A673 (cell line): Measurements from ENCODE around the gene PLEKHF1. TPM values are rescaled to one million over a fixed set of nuclear protein-coding genes. Genes with fewer than 3 reads are reported as not detected.
"Not testable (repeated sequence)": the region's sequence is repeated elsewhere in the genome, so short reads cannot be mapped to it uniquely, and the experiment has no call there.

Source experiments
- BruUV-seq: library from RNA; stranded (reverse); fragments of 400-500 nt; replicated peaks from 2 replicates; lab custom pipeline; 2021; lab: Mats Ljungman, UMichigan
- CTCF ChIA-PET: fragments of 300-600 bp; sonication (Branson Sonifier 250); formaldehyde crosslinking; loops from one replicate; lab custom pipeline; 2022; ENCODE audit warnings: antibody characterized with exemption; lab: Charles Lee
- POLR2A ChIA-PET: fragments of 300-600 bp; sonication (Branson Sonifier 250); formaldehyde crosslinking; loops from one replicate; lab custom pipeline; 2022; ENCODE audit warnings: antibody characterized with exemption; ENCODE audit not compliant: low non-redundant PET; lab: Charles Lee
- DNase-seq: peaks from one replicate; pipeline ENCODE4 v3.0.0-alpha.2; 2015; ENCODE audit warnings: low spot score
- H3K27ac ChIP-seq: fragments of 200-600 bp; sonication (generic); 2 replicates; pipeline ENCODE4 v1.5.1; 2016; ENCODE audit warnings: mixed run types, low read depth, mild to moderate bottlenecking, mixed read lengths, antibody characterized with exemption, low read length; ENCODE audit not compliant: poor library complexity, severe bottlenecking
- H3K27me3 ChIP-seq: fragments of 200-600 bp; sonication (generic); replicated peaks from 2 replicates; pipeline ENCODE4 v1.6.1; 2017; ENCODE audit warnings: mixed run types, low read depth, mild to moderate bottlenecking, mixed read lengths, antibody characterized with exemption, low read length; ENCODE audit not compliant: insufficient read depth, poor library complexity
- H3K36me3 ChIP-seq: fragments of 200-600 bp; sonication (generic); 2 replicates; pipeline ENCODE4 v1.6.1; 2016; ENCODE audit warnings: mixed run types, mild to moderate bottlenecking, mixed read lengths, antibody characterized with exemption, low read length; ENCODE audit not compliant: insufficient read depth, poor library complexity, severe bottlenecking
- H3K4me1 ChIP-seq: fragments of 200-600 bp; sonication (generic); 2 replicates; pipeline ENCODE4 v1.6.1; 2017; ENCODE audit warnings: mixed run types, mild to moderate bottlenecking, mixed read lengths, antibody characterized with exemption, low read length; ENCODE audit not compliant: insufficient read depth, poor library complexity, severe bottlenecking
- H3K4me3 ChIP-seq: fragments of 200-600 bp; sonication (generic); 2 replicates; pipeline ENCODE4 v1.5.1; 2016; ENCODE audit warnings: low read depth, mixed run types, mild to moderate bottlenecking, mixed read lengths, low read length; ENCODE audit not compliant: poor library complexity, severe bottlenecking
- H3K9me3 ChIP-seq: fragments of 200-600 bp; sonication (generic); 2 replicates; pipeline ENCODE4 v1.6.1; 2016; ENCODE audit warnings: mixed run types, low read depth, mild to moderate bottlenecking, mixed read lengths, antibody characterized with exemption, low read length; ENCODE audit not compliant: poor library complexity, severe bottlenecking
- EZH2 ChIP-seq: fragments of 200-600 bp; sonication (generic); IDR thresholded peaks from 2 replicates; pipeline ENCODE4 v1.6.1; 2017; ENCODE audit warnings: borderline replicate concordance, low read depth, mild to moderate bottlenecking, mixed read lengths, antibody characterized with exemption, low read length; ENCODE audit not compliant: poor library complexity, severe bottlenecking
- intact Hi-C: fragments of 100-400 bp; cut with micrococcal nuclease; formaldehyde crosslinking; loops from one replicate; pipeline ENCODE4 v1.10.0; 2022; ENCODE audit not compliant: unreplicated experiment
- total RNA-seq: library from RNA; stranded (reverse); gene quantifications from 2 replicates; pipeline ENCODE4 v1.2.3, GENCODE V29; 2021
- TF ChIP-seq, protein P1 (sequence below): fragments of 300-800, 200-600 bp; sonication (generic); conservative IDR thresholded peaks from 2 replicates; pipeline ENCODE4 v1.5.1; 2017; ENCODE audit warnings: low read depth, mild to moderate bottlenecking, antibody characterized with exemption, low read length, moderate library complexity, mixed read lengths

PLEKHF1 gene
- total RNA-seq, 1 experiment from 2014 or later: not detected

DNA sequence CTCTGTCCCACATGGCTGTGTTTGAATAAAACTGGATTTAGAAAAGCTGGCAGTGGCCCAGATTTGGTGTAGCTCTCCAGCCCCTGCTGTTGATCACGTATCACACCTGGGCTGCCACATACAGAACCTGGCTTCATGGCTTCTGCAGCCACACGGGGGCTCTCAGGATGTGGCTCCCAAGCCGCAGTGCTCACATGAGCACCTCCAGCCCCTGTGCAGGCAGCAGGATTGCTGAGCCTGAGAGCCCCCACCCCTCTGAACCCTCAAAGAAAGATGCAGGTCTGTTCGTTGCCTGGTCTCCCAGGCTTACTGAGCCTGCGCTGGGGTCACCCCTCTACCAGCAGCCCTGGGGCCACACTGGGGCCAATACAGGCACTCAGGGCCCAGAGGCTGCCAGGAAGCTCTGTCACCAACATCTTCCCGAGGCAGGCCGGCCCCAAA is 2.7 kb downstream of the PLEKHF1 start:
- no peak for TF ChIP-seq EZH2
- TF ChIP-seq, protein P1, sequence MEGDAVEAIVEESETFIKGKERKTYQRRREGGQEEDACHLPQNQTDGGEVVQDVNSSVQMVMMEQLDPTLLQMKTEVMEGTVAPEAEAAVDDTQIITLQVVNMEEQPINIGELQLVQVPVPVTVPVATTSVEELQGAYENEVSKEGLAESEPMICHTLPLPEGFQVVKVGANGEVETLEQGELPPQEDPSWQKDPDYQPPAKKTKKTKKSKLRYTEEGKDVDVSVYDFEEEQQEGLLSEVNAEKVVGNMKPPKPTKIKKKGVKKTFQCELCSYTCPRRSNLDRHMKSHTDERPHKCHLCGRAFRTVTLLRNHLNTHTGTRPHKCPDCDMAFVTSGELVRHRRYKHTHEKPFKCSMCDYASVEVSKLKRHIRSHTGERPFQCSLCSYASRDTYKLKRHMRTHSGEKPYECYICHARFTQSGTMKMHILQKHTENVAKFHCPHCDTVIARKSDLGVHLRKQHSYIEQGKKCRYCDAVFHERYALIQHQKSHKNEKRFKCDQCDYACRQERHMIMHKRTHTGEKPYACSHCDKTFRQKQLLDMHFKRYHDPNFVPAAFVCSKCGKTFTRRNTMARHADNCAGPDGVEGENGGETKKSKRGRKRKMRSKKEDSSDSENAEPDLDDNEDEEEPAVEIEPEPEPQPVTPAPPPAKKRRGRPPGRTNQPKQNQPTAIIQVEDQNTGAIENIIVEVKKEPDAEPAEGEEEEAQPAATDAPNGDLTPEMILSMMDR: no peak
- no peak overlapping the region for H3K4me3 ChIP-seq
- peaks cover 18% of the 10 kb centered on the region for H3K4me1 ChIP-seq
- POLR2A ChIA-PET: no interaction called here
- H3K27ac ChIP-seq: no peak overlapping the region
- CTCF ChIA-PET: no interaction called here
- H3K36me3 ChIP-seq: no peaks in the 10 kb centered on the region
- no peak for DNase-seq
- intact Hi-C loops: no loop called here
- BruUV-seq: no TSS peak
- H3K27me3 ChIP-seq: peaks cover 15% of the 10 kb centered on the region
- no peaks in the 10 kb centered on the region for H3K9me3 ChIP-seq

DNA sequence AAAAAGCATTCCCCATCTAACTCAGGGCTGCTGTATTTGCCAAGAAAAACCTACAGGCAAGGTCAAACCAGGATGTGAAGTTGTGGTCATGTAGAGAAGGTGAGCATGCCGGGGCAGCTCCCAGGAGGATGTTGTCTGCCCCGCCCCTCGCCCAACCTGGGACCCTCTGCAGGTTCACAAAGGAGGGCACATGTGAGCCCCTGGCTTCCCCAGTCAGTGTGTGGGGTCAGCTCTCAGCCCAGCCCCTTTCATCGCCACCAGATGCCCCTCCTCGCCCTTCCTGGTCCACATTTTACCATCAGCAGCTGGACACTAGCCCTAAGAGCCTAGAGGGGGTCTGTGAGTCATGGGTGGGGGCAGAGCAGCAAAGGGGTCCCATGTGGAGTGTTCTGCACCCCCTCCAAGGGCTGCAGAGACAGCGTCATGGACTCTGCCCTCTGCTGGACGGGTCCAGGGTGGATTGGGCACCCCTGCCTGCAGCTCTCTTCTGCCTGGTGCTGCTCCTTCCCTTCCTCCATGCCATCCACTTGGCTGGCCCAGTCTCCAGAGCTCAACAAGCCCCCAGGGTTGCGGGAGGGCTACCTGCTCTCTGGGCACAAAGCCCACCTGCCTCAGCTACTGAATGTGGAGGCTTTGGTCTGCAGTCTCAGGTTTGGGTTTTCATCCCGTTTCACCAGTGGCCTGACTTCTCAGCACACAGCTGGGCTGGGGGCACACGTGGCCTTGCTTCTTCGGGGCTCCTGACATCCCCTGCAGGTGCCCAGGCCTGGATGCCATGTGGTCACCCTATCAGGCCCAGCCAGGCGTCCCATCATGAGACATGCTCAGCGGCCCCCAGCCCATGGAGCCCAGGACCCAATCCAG is 3.7 kb downstream of the PLEKHF1 start:
- H3K4me1 ChIP-seq: peaks cover 18% of the 10 kb centered on the region
- POLR2A ChIA-PET: no interaction called here
- TF ChIP-seq EZH2: no peak
- TF ChIP-seq, protein P1: no peak
- no TSS peak for BruUV-seq
- no peak overlapping the region for H3K27ac ChIP-seq
- intact Hi-C loops: no loop called here
- no peaks in the 10 kb centered on the region for H3K9me3 ChIP-seq
- H3K27me3 ChIP-seq: peaks cover 10% of the 10 kb centered on the region
- DNase-seq: no peak
- H3K36me3 ChIP-seq: no peaks in the 10 kb centered on the region
- H3K4me3 ChIP-seq: no peak overlapping the region
- CTCF ChIA-PET: no interaction called here

DNA sequence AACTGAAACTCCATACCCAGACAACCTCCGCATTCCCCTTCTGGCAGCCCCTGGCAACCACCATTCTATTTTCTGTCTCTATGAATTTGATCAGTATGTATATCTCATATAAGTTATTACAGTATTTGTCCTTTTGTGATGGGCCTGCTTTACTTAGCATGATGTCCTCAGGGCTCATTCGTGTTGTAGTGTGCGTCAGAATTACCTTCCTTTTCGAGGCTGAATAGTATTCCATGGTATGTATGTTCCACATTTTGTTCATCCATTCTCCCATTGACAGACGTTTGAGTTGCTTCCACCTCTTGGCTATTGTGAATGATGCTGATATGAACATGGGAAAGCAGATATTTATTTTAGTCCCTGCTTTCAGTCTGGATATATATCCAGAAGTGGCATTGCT is 5.0 kb downstream of the PLEKHF1 start:
- Histone ChIP-seq H3K36me3 (no peaks in the 10 kb centered on the region), H3K27me3 (no peaks in the 10 kb centered on the region), H3K4me3 (no peak overlapping the region), H3K9me3 (no peaks in the 10 kb centered on the region), H3K27ac (no peak overlapping the region), H3K4me1 (peaks cover 18% of the 10 kb centered on the region)
- BruUV-seq: no TSS peak
- intact Hi-C loops: no loop called here
- TF ChIP-seq, protein P1: no peak
- TF ChIP-seq EZH2: no peak
- DNase-seq: no peak
- ChIA-PET POLR2A (no interaction called here), CTCF (no interaction called here)

DNA sequence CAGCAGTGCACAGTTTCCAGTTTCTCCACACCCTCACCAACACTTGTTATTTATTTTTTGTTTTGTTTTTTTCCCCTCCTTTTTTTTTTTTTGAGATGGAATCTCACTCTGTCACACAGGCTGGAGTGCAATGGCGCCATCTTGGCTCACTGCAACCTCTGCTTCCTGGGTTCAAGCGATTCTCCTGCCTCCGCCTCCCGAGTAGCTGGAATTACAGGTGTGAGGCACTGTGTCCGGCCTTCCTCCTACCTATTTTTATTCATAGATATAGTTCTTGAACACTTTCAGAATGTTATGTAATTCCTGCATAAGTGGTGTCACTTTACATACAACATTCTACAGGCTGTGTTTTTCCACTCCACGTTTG is 5.7 kb downstream of the PLEKHF1 start:
- DNase-seq, H3K9me3 ChIP-seq, intact Hi-C loops, POLR2A ChIA-PET, H3K36me3 ChIP-seq, BruUV-seq, H3K27me3 ChIP-seq, CTCF ChIA-PET, H3K27ac ChIP-seq, H3K4me3 ChIP-seq: not testable (repeated sequence)
- peaks cover 10% of the 10 kb centered on the region for H3K4me1 ChIP-seq
